CD14-positive monocyte (primary cell): ENCODE measurements around the gene FAM3C. TPM values are rescaled to one million over a fixed set of nuclear protein-coding genes. Genes with fewer than 3 reads are reported as not detected.

Source experiments
- DNase-seq, 3 donors: peaks; one replicate each; pipeline ENCODE4 v3.0.0-alpha.2; 2011 to 2022
- H2AFZ ChIP-seq: 2 replicates; pipeline ENCODE4 v1.6.0; 2012; ENCODE audit warnings: mild to moderate bottlenecking, low read depth, low read length, inconsistent platforms; ENCODE audit not compliant: insufficient read depth, poor library complexity, severe bottlenecking
- H3K27ac ChIP-seq, 2 donors: 1 replicate in 1 of 2; 2 replicates in 1 of 2; pipeline ENCODE4 v1.5.1; 2012 to 2013; ENCODE audit warnings: low read length in 2 of 2, control low read depth in 1 of 2, inconsistent platforms in 1 of 2, low read depth in 1 of 2, mild to moderate bottlenecking in 1 of 2
- H3K27me3 ChIP-seq, 2 donors: one replicate each; pipeline versions ENCODE4 v1.6.0 to v1.6.1; 2011 to 2013; ENCODE audit warnings: low read length in 2 of 2; ENCODE audit not compliant: control insufficient read depth in 2 of 2, insufficient read depth in 2 of 2
- H3K36me3 ChIP-seq, 2 donors: replicated peaks in 1 of 2; 1 replicate in 1 of 2; 2 replicates in 1 of 2; pipeline versions ENCODE4 v1.5.1 to v1.6.1; 2012 to 2013; ENCODE audit warnings: low read length in 2 of 2, control low read depth in 1 of 2, inconsistent platforms in 1 of 2, mild to moderate bottlenecking in 1 of 2; ENCODE audit not compliant: insufficient read depth in 2 of 2, control insufficient read depth in 1 of 2
- H3K4me1 ChIP-seq, 2 donors: 1 replicate in 1 of 2; 2 replicates in 1 of 2; pipeline versions ENCODE4 v1.5.1 to v1.6.1; 2012 to 2013; ENCODE audit warnings: low read length in 2 of 2, control low read depth in 1 of 2, inconsistent platforms in 1 of 2, mild to moderate bottlenecking in 1 of 2, moderate library complexity in 1 of 2; ENCODE audit not compliant: insufficient read depth in 2 of 2, control insufficient read depth in 1 of 2
- H3K4me2 ChIP-seq: replicated peaks from 2 replicates; pipeline ENCODE3; 2012; ENCODE audit warnings: low read length, moderate library complexity, mild to moderate bottlenecking; ENCODE audit not compliant: poor library complexity, severe bottlenecking; ENCODE audit errors: extremely low read depth
- H3K4me3 ChIP-seq, 3 experiments: fragments of 200-600 bp in 1 of 3; sonication (generic) in 1 of 3; replicated peaks in 1 of 3; 1 replicate in 2 of 3; 2 replicates in 1 of 3; pipeline ENCODE4 v1.5.1; 2011 to 2013; ENCODE audit warnings: low read length in 3 of 3, mild to moderate bottlenecking in 3 of 3, control low read depth in 2 of 3, low read depth in 2 of 3, inconsistent platforms in 1 of 3, moderate library complexity in 1 of 3
- H3K79me2 ChIP-seq: 2 replicates; pipeline ENCODE4 v1.6.0; 2012; ENCODE audit warnings: mild to moderate bottlenecking, control low read depth, inconsistent platforms, low read length, moderate library complexity; ENCODE audit not compliant: insufficient read depth
- H3K9ac ChIP-seq: 2 replicates; pipeline ENCODE4 v1.6.0; 2017; ENCODE audit warnings: low read length, mild to moderate bottlenecking; ENCODE audit not compliant: insufficient read depth, poor library complexity, severe bottlenecking
- H3K9me3 ChIP-seq, 2 donors: replicated peaks in 1 of 2; 1 replicate in 1 of 2; 2 replicates in 1 of 2; pipeline versions ENCODE4 v1.5.1 to v1.6.1; 2012 to 2013; ENCODE audit warnings: low read length in 2 of 2, control low read depth in 1 of 2; ENCODE audit not compliant: control insufficient read depth in 1 of 2, insufficient read depth in 1 of 2
- H4K20me1 ChIP-seq: 2 replicates; pipeline ENCODE4 v1.6.0; 2012; ENCODE audit warnings: mild to moderate bottlenecking, low read length, control low read depth, moderate library complexity; ENCODE audit not compliant: insufficient read depth
- H3K27ac Mint-ChIP-seq, 7 donors: one replicate each; pipeline ENCODE4 v1.8.0; 2020; ENCODE audit warnings: mild to moderate bottlenecking in 7 of 7, mixed read lengths in 7 of 7, moderate library complexity in 6 of 7, inconsistent platforms in 2 of 7
- H3K27me3 Mint-ChIP-seq, 3 donors: one replicate each; pipeline ENCODE4 v1.8.0; 2021 to 2022; ENCODE audit warnings: low read depth in 3 of 3, mild to moderate bottlenecking in 3 of 3, mixed read lengths in 3 of 3, moderate library complexity in 3 of 3, inconsistent platforms in 1 of 3
- H3K36me3 Mint-ChIP-seq, 2 donors: one replicate each; pipeline ENCODE4 v1.8.0; 2020; ENCODE audit warnings: mixed read lengths in 2 of 2, inconsistent platforms in 1 of 2, mild to moderate bottlenecking in 1 of 2
- H3K4me1 Mint-ChIP-seq: one replicate; pipeline ENCODE4 v1.8.0; 2020; ENCODE audit warnings: mild to moderate bottlenecking, mixed read lengths
- H3K4me3 Mint-ChIP-seq, 2 donors: one replicate each; pipeline ENCODE4 v1.8.0; 2020; ENCODE audit warnings: mild to moderate bottlenecking in 2 of 2, mixed read lengths in 2 of 2, moderate library complexity in 1 of 2
- H3K9me3 Mint-ChIP-seq, 7 donors: one replicate each; pipeline ENCODE4 v1.8.0; 2020 to 2022; ENCODE audit warnings: mixed read lengths in 7 of 7, mild to moderate bottlenecking in 6 of 7, moderate library complexity in 6 of 7, inconsistent platforms in 2 of 7
- CTCF ChIP-seq: fragments of 200-600 bp; IDR thresholded peaks from one replicate; pipeline ENCODE4 v1.8.0; 2022; ENCODE audit warnings: antibody characterized with exemption, mild to moderate bottlenecking
- WGBS: methylation state at CpG from one replicate; pipeline ENCODE4 v1.1.5; 2013; ENCODE audit warnings: missing lambda C conversion rate; ENCODE audit not compliant: insufficient coverage; 5-methylcytosine and 5-hydroxymethylcytosine counted together
- intact Hi-C, 2 donors: fragments of 100-400 bp; cut with micrococcal nuclease; formaldehyde crosslinking; loops; one replicate each; pipeline versions ENCODE4 v1.15.0 to v1.15.1; 2023
- polyA plus RNA-seq, 3 donors: library from polyadenylated mRNA; depleted of rRNA in 1 of 3; unstranded in 2 of 3; stranded (reverse) in 1 of 3; fragments of 300-500 nt in 2 of 3; fragments of >200 nt in 1 of 3; fragmentation: Illumina TruSeq in 2 of 3; gene quantifications; 1 replicate in 2 of 3; 2 replicates in 1 of 3; pipeline ENCODE4 v1.2.3, GENCODE V29; 2012 to 2021

FAM3C gene
- polyA plus RNA-seq, 3 donors, result 5.5 to 13.0 (median 7.3) TPM

- Histone ChIP-seq H3K9me3 (no peaks in the 10 kb centered on the region), H3K27ac (no peak overlapping the region), H3K27me3 (no peaks in the 10 kb centered on the region), H3K4me3 (no peak overlapping the region), H4K20me1 (no peaks in the 10 kb centered on the region), H3K36me3 (peaks cover 3 to 6% of the 10 kb centered on the region in 2 donors), H3K9ac (no peak overlapping the region), H3K4me2 (no peak overlapping the region), H3K4me1 (no peaks in the 10 kb centered on the region), H2AFZ (no peak overlapping the region), H3K79me2 (no peaks in the 10 kb centered on the region)
- no peak overlapping the region for H3K27ac Mint-ChIP-seq
- no peaks in the 10 kb centered on the region for H3K9me3 Mint-ChIP-seq
- H3K4me3 Mint-ChIP-seq, result no peak overlapping the region
- intact Hi-C loops, result loop anchor here (5.0 to 10.0 kb wide), 2 partner anchors 180 to 628 kb away; no protein-coding TSS in a partner anchor
- peak; percentile 5 to 23 (median 6) for DNase-seq
- no peaks in the 10 kb centered on the region for H3K27me3 Mint-ChIP-seq
- H3K36me3 Mint-ChIP-seq, result peaks cover 28 to 29% of the 10 kb centered on the region in 2 donors
- no peaks in the 10 kb centered on the region for H3K4me1 Mint-ChIP-seq
- no CpG with 5 or more reads among the region's 2 CpGs for WGBS
- peak; percentile 79 for TF ChIP-seq CTCF
Observed at GRCh38 chr7:121366852-121367431, 29.2 kb downstream of the FAM3C start.

GRCh38 chr7:121360564-121360963 lies 35.5 kb downstream of the FAM3C start:
- H3K36me3 ChIP-seq, result peaks cover 4 to 18% of the 10 kb centered on the region in 2 donors
- intact Hi-C loops, result loop anchor here in 1 of 2 donors (10.0 kb wide), 1 partner anchor 634 kb away; no protein-coding TSS in a partner anchor

More at GRCh38 chr7:121360564-121360963, 35.5 kb downstream of the FAM3C start:
- H3K36me3 Mint-ChIP-seq, result peaks cover 40 to 42% of the 10 kb centered on the region in 2 donors
- DNase-seq, result no peak
- H3K4me1 Mint-ChIP-seq, result no peaks in the 10 kb centered on the region
- H3K27me3 Mint-ChIP-seq, result no peaks in the 10 kb centered on the region
- H3K4me3 ChIP-seq, result no peak overlapping the region
- no peaks in the 10 kb centered on the region for H3K27me3 ChIP-seq
- WGBS, result no CpG with 5 or more reads among the region's 5 CpGs
- peak overlapping the region in 1 of 7 donors; percentile 15 for H3K27ac Mint-ChIP-seq
- no peak overlapping the region for H3K4me2 ChIP-seq
- no peaks in the 10 kb centered on the region for H3K4me1 ChIP-seq
- H3K4me3 Mint-ChIP-seq, result no peak overlapping the region
- H3K27ac ChIP-seq, result no peak overlapping the region
- H2AFZ ChIP-seq, result no peak overlapping the region
- H3K9me3 ChIP-seq, result no peaks in the 10 kb centered on the region
- H3K79me2 ChIP-seq, result no peaks in the 10 kb centered on the region
- no peak overlapping the region for H3K9ac ChIP-seq
- TF ChIP-seq CTCF, result no peak
- H3K9me3 Mint-ChIP-seq, result peaks cover 0 to 3% (median 0%) of the 10 kb centered on the region in 7 donors
- H4K20me1 ChIP-seq, result no peaks in the 10 kb centered on the region
